Right kidney (tissue), 1 donor: ENCODE data around the gene ZNF300.
"Not testable (repeated sequence)": the region's sequence is repeated elsewhere in the genome, so short reads cannot be mapped to it uniquely, and the experiment has no call there.

ENCODE experiments used
- DNase-seq: peaks from one replicate; pipeline ENCODE4 v3.0.0-alpha.2; 2016

The ZNF300 gene

GRCh38 chr5:150846654-150847333 lies 58.0 kb downstream of the ZNF300 start:
- peak; percentile 41 for DNase-seq

GRCh38 chr5:150846308-150846653 lies 58.5 kb downstream of the ZNF300 start, which contains the start of gene IRGM:
IRGM (plus strand) TSS chr5:150846521; CDS start chr5:150848124, 1,603 bp downstream.
- DNase-seq, result not testable (repeated sequence)

- not testable (repeated sequence) for DNase-seq
Observed at GRCh38 chr5:150845185-150845859, 59.5 kb downstream of the ZNF300 start.
